Suprapubic skin (tissue), 4 donors: ENCODE results near the gene PSMD14. TPM values are rescaled to one million over a fixed set of nuclear protein-coding genes. Genes with fewer than 3 reads are reported as not detected.

Experiments
- DNase-seq, 2 donors: peaks; one replicate each; pipeline ENCODE4 v3.0.0-alpha.2; 2019; ENCODE audit warnings: low spot score in 2 of 2
- H3K27ac ChIP-seq: fragments of 200-600 bp; sonication (generic); one replicate; pipeline ENCODE4 v1.5.1; 2019
- H3K27me3 ChIP-seq: fragments of 200-600 bp; sonication (generic); one replicate; pipeline ENCODE4 v1.5.1; 2019
- H3K36me3 ChIP-seq: fragments of 200-600 bp; sonication (generic); one replicate; pipeline ENCODE4 v1.5.1; 2019
- H3K4me1 ChIP-seq: fragments of 200-600 bp; sonication (generic); one replicate; pipeline ENCODE4 v1.5.1; 2019
- H3K4me3 ChIP-seq: fragments of 200-600 bp; sonication (generic); one replicate; pipeline ENCODE4 v1.5.1; 2019; ENCODE audit warnings: mild to moderate bottlenecking
- H3K9me3 ChIP-seq: fragments of 200-600 bp; sonication (generic); one replicate; pipeline ENCODE4 v1.5.1; 2019
- CTCF ChIP-seq, 2 donors: fragments of 200-600 bp in 1 of 2; fragments of 450-650 bp in 1 of 2; sonication (generic) in 1 of 2; IDR thresholded peaks; one replicate each; pipeline ENCODE4 v1.5.1; 2016 to 2019; ENCODE audit warnings: antibody characterized with exemption in 2 of 2, mild to moderate bottlenecking in 1 of 2, moderate library complexity in 1 of 2
- EP300 ChIP-seq: sonication (generic); formaldehyde crosslinking; IDR thresholded peaks from one replicate; pipeline ENCODE4 v1.6.1; 2017; ENCODE audit warnings: antibody characterized with exemption
- POLR2A ChIP-seq, 2 donors: fragments of 450-650 bp; IDR thresholded peaks; one replicate each; pipeline ENCODE4 v1.6.1; 2017; ENCODE audit warnings: antibody characterized with exemption in 2 of 2, mild to moderate bottlenecking in 2 of 2, moderate library complexity in 2 of 2
- POLR2AphosphoS5 ChIP-seq, 3 donors: sonication (generic); formaldehyde crosslinking; IDR thresholded peaks; one replicate each; pipeline ENCODE4 v1.6.1; 2017; ENCODE audit warnings: antibody characterized with exemption in 3 of 3
- WGBS: methylation state at CpG from one replicate; pipeline ENCODE4 v1.1.5; 2018; 5-methylcytosine and 5-hydroxymethylcytosine counted together
- total RNA-seq, 4 donors: library from RNA; depleted of rRNA; stranded (reverse); fragments of >200 nt; gene quantifications; one replicate each; pipeline ENCODE4 v1.1.0, GENCODE V29; 2016

The PSMD14 gene
- total RNA-seq, 4 donors from 2014 or later: 21.1 to 51.0 (median 50.1) TPM

DNA sequence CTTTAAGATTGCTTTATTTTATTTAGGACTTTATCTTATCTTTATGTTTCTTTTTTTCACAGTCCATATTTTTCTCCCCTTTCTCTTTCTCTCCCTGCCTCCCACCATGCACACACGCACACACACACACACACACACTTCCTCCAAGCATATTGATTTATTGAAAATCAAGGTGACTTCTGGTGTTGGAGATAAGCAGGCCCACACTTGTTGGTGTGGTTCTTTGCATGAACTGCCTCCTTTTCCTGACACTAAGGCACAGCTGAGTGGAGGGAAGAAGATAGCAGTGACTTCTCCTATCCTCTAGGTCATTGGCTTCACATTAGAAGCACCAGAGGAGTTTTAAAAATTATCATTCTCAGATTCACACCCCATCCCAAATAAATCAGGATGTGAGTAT lies 125.9 kb downstream of the PSMD14 start:
- Histone ChIP-seq H3K9me3 (no peaks in the 10 kb centered on the region), H3K27ac (no peak overlapping the region), H3K4me3 (no peak overlapping the region), H3K4me1 (no peaks in the 10 kb centered on the region), H3K27me3 (peaks cover 47% of the 10 kb centered on the region), H3K36me3 (no peaks in the 10 kb centered on the region)
- WGBS: 25% methylated on average over 1 of the region's 1 CpG
- TF ChIP-seq POLR2AphosphoS5 (IDR thresholded peaks at IDR 0.05): no peak
- DNase-seq: no peak

DNA sequence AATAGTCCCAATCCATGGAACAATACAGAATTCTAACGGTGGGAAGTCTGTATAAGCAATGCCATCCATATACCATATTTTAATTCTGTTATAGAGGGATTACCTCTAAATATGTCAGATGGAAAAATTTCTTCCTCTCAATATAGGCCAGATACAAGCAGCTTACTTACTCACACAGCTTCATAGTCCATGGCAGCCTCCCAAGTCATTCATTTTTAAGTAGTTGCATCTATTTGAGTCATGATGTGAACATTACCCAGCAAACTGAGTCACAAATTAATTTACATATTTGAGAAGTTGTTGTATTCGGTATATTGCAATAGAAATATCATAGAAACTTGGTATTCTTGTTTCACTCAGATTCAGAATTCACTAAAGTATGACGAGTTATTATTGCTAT lies 128.2 kb downstream of the PSMD14 start:
- H3K4me3 ChIP-seq: no peak overlapping the region
- DNase-seq: no peak
- H3K27me3 ChIP-seq: peaks cover 30% of the 10 kb centered on the region
- H3K4me1 ChIP-seq: no peaks in the 10 kb centered on the region
- no peak for TF ChIP-seq POLR2AphosphoS5 (IDR thresholded peaks at IDR 0.05)
- TF ChIP-seq EP300: no peak
- TF ChIP-seq POLR2A (IDR thresholded peaks at IDR 0.05): no peak
- TF ChIP-seq CTCF (IDR thresholded peaks at IDR 0.05): no peak
- H3K9me3 ChIP-seq: no peaks in the 10 kb centered on the region
- WGBS: 82% methylated on average over 3 of the region's 3 CpGs
- no peak overlapping the region for H3K27ac ChIP-seq
- H3K36me3 ChIP-seq: no peaks in the 10 kb centered on the region

DNA sequence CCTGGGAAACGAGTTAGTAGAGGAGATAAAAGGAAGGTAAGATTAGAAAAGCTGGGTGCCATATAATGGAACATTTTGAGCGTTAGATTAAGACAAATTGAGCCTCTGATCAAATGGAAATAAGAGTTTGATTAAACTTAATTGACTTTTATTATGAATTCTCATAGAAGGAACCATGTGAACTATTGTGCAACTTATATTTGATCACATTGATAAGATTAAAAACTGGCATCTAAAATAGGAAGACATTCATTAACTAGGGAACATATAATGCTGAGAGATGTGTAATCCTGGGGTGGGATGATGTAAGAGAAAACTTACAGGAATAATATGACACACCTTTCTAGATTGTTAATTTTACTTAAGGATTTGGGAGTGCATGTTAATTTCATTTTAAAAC lies 130.4 kb downstream of the PSMD14 start:
- Histone ChIP-seq H3K36me3 (no peaks in the 10 kb centered on the region), H3K9me3 (no peaks in the 10 kb centered on the region), H3K27ac (no peak overlapping the region), H3K4me3 (no peak overlapping the region), H3K27me3 (peaks cover 17% of the 10 kb centered on the region), H3K4me1 (no peaks in the 10 kb centered on the region)
- TF ChIP-seq POLR2A (IDR thresholded peaks at IDR 0.05) (no peak), CTCF (IDR thresholded peaks at IDR 0.05) (no peak), EP300 (no peak), POLR2AphosphoS5 (IDR thresholded peaks at IDR 0.05) (no peak)
- WGBS: 47% methylated on average over 2 of the region's 2 CpGs
- no peak for DNase-seq

GRCh38 chr2:161445097-161445496 lies 136.9 kb downstream of the PSMD14 start:
- 92% methylated on average over 12 of the region's 12 CpGs for WGBS
- no peaks in the 10 kb centered on the region for H3K9me3 ChIP-seq
- TF ChIP-seq POLR2AphosphoS5 (IDR thresholded peaks at IDR 0.05) (no peak), CTCF (IDR thresholded peaks at IDR 0.05) (no peak)
- no peak for DNase-seq
- no peak overlapping the region for H3K4me3 ChIP-seq
- H3K27me3 ChIP-seq: peaks cover 6% of the 10 kb centered on the region
- H3K27ac ChIP-seq: no peak overlapping the region
- H3K36me3 ChIP-seq: no peaks in the 10 kb centered on the region
- no peaks in the 10 kb centered on the region for H3K4me1 ChIP-seq

- H3K36me3 ChIP-seq: no peaks in the 10 kb centered on the region
- H3K27me3 ChIP-seq: peaks cover 4% of the 10 kb centered on the region
- no peaks in the 10 kb centered on the region for H3K4me1 ChIP-seq
- DNase-seq: no peak
- TF ChIP-seq CTCF (IDR thresholded peaks at IDR 0.05) (no peak), EP300 (no peak), POLR2A (IDR thresholded peaks at IDR 0.05) (no peak), POLR2AphosphoS5 (IDR thresholded peaks at IDR 0.05) (no peak)
- H3K4me3 ChIP-seq: no peak overlapping the region
- no peaks in the 10 kb centered on the region for H3K9me3 ChIP-seq
- H3K27ac ChIP-seq: no peak overlapping the region
Measured at GRCh38 chr2:161448431-161448830, 140.2 kb downstream of the PSMD14 start.

Other genes with a start within 250 kb of the PSMD14 start
- 100 to 1,000 TPM in 1 of 4 donors, 10 to 100 TPM in 3; 68.5 to 116 (median 81.7) TPM for gene TANK, start 148.0 kb upstream of the PSMD14 start, total RNA-seq
- not detected for gene TBR1, start 107.9 kb downstream of the PSMD14 start, total RNA-seq